ENCODE data around the gene TRIM24.
"Not testable (repeated sequence)": the region's sequence is repeated elsewhere in the genome, so short reads cannot be mapped to it uniquely, and the experiment has no call there.

The TRIM24 gene

GRCh38 chr7:138460649-138461607 lies 869 bp downstream of the TRIM24 start:
- no peak for DNase-seq (ENCODE audit: low read depth)

- DNase-seq (ENCODE audit: low read depth): not testable (repeated sequence)
Observed at GRCh38 chr7:138463291-138463618, 3.2 kb downstream of the TRIM24 start.

GRCh38 chr7:138465046-138465445 lies 5.0 kb downstream of the TRIM24 start:
- DNase-seq (ENCODE audit: low read depth): no peak

- not testable (repeated sequence) for DNase-seq (ENCODE audit: low read depth)
Observed at GRCh38 chr7:138466069-138466756, 6.2 kb downstream of the TRIM24 start.

GRCh38 chr7:138468244-138469123 lies 8.4 kb downstream of the TRIM24 start:
- DNase-seq (ENCODE audit: low read depth): no peak

GRCh38 chr7:138470391-138471157 lies 10.5 kb downstream of the TRIM24 start:
- no peak for DNase-seq (ENCODE audit: low read depth)

- DNase-seq (ENCODE audit: low read depth): no peak
Observed at GRCh38 chr7:138472292-138473079, 12.4 kb downstream of the TRIM24 start.

- no peak for DNase-seq (ENCODE audit: low read depth)
Observed at GRCh38 chr7:138475377-138475776, 15.3 kb downstream of the TRIM24 start.

GRCh38 chr7:138477081-138477578 lies 17.1 kb downstream of the TRIM24 start:
- DNase-seq (ENCODE audit: low read depth): no peak

- no peak for DNase-seq (ENCODE audit: low read depth)
Observed at GRCh38 chr7:138477581-138477980, 17.5 kb downstream of the TRIM24 start.

GRCh38 chr7:138478499-138478908 lies 18.4 kb downstream of the TRIM24 start:
- DNase-seq (ENCODE audit: low read depth): no peak

- no peak for DNase-seq (ENCODE audit: low read depth)
Observed at GRCh38 chr7:138480527-138480926, 20.5 kb downstream of the TRIM24 start.

GRCh38 chr7:138481447-138482380 lies 21.7 kb downstream of the TRIM24 start:
- DNase-seq (ENCODE audit: low read depth): no peak

GRCh38 chr7:138483531-138483930 lies 23.5 kb downstream of the TRIM24 start:
- no peak for DNase-seq (ENCODE audit: low read depth)

GRCh38 chr7:138485508-138485907 lies 25.4 kb downstream of the TRIM24 start:
- not testable (repeated sequence) for DNase-seq (ENCODE audit: low read depth)

GRCh38 chr7:138489139-138489538 lies 29.1 kb downstream of the TRIM24 start:
- not testable (repeated sequence) for DNase-seq (ENCODE audit: low read depth)

- no peak for DNase-seq (ENCODE audit: low read depth)
Observed at GRCh38 chr7:138491612-138492386, 31.7 kb downstream of the TRIM24 start.

GRCh38 chr7:138492423-138492822 lies 32.4 kb downstream of the TRIM24 start:
- no peak for DNase-seq (ENCODE audit: low read depth)
